Progenitor cell of endocrine pancreas (in vitro differentiated cells): ENCODE measurements around the gene KHDC4. TPM values are rescaled to one million over a fixed set of nuclear protein-coding genes. Genes with fewer than 3 reads are reported as not detected.
A peak's percentile ranks its signal among the peaks of the same experiment; 100 is the strongest.

Experiments used
- DNase-seq: peaks from one replicate; pipeline ENCODE4 v3.0.0; 2021; ENCODE audit warnings: low spot score; ENCODE audit not compliant: unreplicated experiment
- H3K27ac Mint-ChIP-seq: 2 replicates; pipeline ENCODE4 v1.8.0; 2021; ENCODE audit warnings: mild to moderate bottlenecking, moderate library complexity, mixed read lengths
- H3K27me3 Mint-ChIP-seq: 2 replicates; pipeline ENCODE4 v1.8.0; 2021; ENCODE audit warnings: mixed read lengths
- H3K36me3 Mint-ChIP-seq: 2 replicates; pipeline ENCODE4 v1.8.0; 2022; ENCODE audit warnings: mixed read lengths; ENCODE audit not compliant: insufficient read depth
- H3K4me1 Mint-ChIP-seq: 2 replicates; pipeline ENCODE4 v1.8.0; 2021; ENCODE audit warnings: low read depth, mixed read lengths
- H3K4me3 Mint-ChIP-seq: 2 replicates; pipeline ENCODE4 v1.8.0; 2021; ENCODE audit warnings: low read depth, mild to moderate bottlenecking, moderate library complexity, mixed read lengths
- H3K9me3 Mint-ChIP-seq: 2 replicates; pipeline ENCODE4 v1.8.0; 2021; ENCODE audit warnings: low read depth, mixed read lengths
- total RNA-seq: library from RNA; stranded (reverse); gene quantifications from 2 replicates; pipeline ENCODE4 v1.2.1, GENCODE V29; 2021
- TF ChIP-seq, protein P1 (sequence below): fragments of 200-600 bp; sonication (generic); IDR thresholded peaks from one replicate; pipeline ENCODE4 v1.5.0; 2021; ENCODE audit warnings: antibody characterized with exemption, mild to moderate bottlenecking; ENCODE audit not compliant: unreplicated experiment

KHDC4 gene
- total RNA-seq, 1 donor from 2014 or later, result 67.6 TPM

DNA sequence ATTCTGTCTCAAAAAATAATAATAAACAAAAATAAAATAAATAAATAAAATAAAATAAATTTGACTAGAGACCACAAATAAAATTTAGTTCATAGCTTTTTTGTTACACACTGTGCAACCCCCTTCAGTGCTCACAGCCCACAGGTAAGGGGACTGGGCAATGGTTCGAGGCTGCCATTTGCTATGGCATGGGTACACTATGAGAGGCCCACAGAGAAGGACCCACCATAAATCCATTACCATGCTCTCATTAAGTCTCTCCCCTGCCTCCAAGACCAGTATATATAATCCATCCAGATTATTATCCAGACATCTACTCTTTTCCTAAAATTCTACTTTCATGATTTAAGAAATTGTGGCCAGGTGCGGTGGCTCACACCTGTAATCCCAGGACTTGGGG is 14.4 kb downstream of the KHDC4 start:
- peaks cover 37% of the 10 kb centered on the region for H3K36me3 Mint-ChIP-seq
- no peaks in the 10 kb centered on the region for H3K27me3 Mint-ChIP-seq
- no peak for DNase-seq
- TF ChIP-seq, protein P1, sequence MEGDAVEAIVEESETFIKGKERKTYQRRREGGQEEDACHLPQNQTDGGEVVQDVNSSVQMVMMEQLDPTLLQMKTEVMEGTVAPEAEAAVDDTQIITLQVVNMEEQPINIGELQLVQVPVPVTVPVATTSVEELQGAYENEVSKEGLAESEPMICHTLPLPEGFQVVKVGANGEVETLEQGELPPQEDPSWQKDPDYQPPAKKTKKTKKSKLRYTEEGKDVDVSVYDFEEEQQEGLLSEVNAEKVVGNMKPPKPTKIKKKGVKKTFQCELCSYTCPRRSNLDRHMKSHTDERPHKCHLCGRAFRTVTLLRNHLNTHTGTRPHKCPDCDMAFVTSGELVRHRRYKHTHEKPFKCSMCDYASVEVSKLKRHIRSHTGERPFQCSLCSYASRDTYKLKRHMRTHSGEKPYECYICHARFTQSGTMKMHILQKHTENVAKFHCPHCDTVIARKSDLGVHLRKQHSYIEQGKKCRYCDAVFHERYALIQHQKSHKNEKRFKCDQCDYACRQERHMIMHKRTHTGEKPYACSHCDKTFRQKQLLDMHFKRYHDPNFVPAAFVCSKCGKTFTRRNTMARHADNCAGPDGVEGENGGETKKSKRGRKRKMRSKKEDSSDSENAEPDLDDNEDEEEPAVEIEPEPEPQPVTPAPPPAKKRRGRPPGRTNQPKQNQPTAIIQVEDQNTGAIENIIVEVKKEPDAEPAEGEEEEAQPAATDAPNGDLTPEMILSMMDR, result no peak
- no peaks in the 10 kb centered on the region for H3K4me1 Mint-ChIP-seq
- no peak overlapping the region for H3K27ac Mint-ChIP-seq
- no peaks in the 10 kb centered on the region for H3K9me3 Mint-ChIP-seq
- H3K4me3 Mint-ChIP-seq, result no peak overlapping the region

DNA sequence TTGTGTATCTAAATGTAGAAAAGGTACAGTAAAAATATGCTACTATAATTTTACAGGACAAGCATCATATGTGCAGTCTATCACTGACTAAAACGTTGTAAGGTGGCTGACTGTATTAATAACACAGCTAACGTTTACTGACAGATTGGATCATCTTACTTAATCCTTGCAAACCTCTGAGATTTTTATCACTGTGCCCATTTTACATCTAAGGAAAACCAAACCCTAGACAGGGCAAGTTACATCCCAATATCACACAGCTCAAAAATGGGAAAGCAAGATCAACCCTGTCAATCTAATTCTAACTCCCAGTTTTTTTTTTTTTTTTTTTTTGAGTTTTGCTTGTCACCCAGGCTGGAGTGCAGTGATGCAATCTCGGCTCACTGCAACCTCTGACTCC is 15.6 kb downstream of the KHDC4 start:
- H3K4me3 Mint-ChIP-seq, result no peak overlapping the region
- no peak overlapping the region for H3K27ac Mint-ChIP-seq
- H3K9me3 Mint-ChIP-seq, result no peaks in the 10 kb centered on the region
- H3K4me1 Mint-ChIP-seq, result no peaks in the 10 kb centered on the region
- TF ChIP-seq, protein P1, result no peak
- no peak for DNase-seq
- H3K36me3 Mint-ChIP-seq, result peaks cover 40% of the 10 kb centered on the region
- H3K27me3 Mint-ChIP-seq, result no peaks in the 10 kb centered on the region

DNA sequence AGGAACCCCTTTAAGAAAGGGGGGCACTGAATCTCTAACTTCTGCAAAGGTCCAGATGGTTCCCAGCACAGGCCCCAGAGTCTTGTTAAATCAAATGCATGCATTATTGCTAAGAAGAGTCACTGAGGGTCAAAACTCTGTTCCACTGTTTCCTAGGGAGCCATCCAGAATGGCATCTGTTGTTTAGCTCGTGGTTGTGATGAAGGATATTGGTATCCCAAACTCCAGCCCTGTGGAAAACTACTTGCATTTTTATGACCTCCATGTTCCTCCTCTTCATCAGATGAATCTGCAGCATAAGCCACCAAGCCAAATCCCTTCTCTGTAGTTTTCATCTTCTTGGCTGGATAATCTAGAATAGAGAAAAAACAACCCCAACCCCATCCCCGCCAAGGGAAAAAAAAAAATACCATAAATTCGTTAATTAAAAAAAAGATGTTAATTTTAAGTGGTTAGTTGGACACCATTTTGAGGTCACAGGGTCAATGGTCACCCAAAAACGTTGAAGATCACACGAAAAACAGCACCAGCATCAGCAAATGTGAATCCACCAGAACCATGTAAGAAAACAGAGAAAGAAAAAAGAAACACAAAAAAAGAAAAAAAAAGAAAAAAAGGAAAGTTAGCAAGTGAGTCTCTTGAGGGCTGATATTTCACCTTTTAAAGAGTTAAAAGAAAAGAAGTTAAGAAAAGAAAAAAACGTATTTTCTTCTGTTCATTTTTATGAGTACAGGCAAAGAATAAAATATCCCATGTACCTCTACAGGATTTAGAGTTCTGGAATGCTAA is 20.1 kb downstream of the KHDC4 start:
- no peaks in the 10 kb centered on the region for H3K9me3 Mint-ChIP-seq
- H3K4me1 Mint-ChIP-seq, result peaks cover 16% of the 10 kb centered on the region
- no peak overlapping the region for H3K27ac Mint-ChIP-seq
- no peak for DNase-seq
- H3K4me3 Mint-ChIP-seq, result no peak overlapping the region
- peaks cover 30% of the 10 kb centered on the region for H3K36me3 Mint-ChIP-seq
- TF ChIP-seq, protein P1, result no peak
- H3K27me3 Mint-ChIP-seq, result no peaks in the 10 kb centered on the region

DNA sequence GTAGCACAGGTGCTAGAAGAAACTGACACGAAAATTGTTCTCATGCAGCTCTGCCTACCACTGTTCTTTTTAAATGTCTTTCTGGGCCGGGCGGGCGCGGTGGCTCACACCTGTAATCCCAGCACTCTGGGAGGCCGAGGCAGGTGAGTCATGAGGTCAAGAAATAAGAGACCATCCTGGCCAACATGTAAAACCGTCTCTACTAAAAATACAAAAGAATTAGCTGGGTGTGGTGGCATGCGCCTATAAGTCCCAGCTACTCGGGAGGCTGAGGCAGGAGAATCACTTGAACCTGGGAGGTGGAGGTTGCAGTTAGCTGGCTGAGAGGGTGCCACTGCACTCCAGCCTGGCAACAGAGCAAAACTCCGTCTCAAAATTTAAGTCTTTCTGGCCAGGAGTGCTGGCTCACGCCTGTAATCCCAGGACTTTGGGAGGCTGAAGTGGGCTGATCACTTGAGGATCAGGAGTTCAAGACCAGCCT is 22.1 kb downstream of the KHDC4 start:
- Mint-ChIP-seq H3K27me3 (no peaks in the 10 kb centered on the region), H3K27ac (peak overlapping the region; percentile 91)

DNA sequence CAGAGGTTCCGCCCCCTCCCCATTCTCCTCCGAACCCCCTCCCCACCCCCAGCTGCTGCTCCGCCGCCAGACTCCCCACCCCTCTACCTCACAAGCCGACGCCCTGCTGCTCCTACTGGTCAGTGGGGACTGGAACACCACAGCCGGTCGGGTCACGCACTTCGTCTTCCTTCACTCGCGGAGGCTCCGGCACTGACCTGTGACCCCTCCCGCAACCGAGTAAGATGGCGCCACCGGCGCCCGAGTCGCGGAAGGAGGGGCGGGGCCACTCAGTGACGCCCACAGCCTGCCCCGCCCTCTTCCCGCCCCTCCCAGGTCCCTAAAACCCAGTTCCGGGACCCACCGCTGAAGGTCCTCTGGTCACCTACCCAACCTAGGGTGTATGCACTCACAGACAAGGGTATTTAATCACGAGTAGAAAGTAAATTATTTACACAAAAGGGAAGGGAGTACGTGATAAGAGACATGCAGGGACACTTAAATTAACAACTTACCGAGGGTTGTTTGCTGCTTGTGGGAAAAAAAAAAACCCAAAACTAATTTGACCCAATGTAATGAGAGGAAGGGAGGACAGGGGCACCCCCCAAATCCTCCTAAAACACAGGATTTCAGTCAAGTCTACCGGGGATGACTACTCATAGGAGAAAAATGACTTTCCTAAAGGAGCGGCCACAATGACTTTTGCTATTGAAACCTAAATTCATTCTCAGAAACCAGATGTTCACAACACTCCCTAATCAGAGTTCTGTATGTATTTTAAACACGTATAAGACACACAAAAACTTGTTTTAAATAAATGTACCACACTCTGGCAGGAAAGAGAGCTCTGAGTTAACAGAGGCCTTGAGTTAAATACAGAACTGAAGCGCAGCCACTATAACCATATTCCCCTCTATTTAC is 22.8 kb downstream of the KHDC4 start, which contains the start of gene RIT1:
TSS of gene RIT1 (minus strand) at position 194 of the 900 bp plus-strand sequence. CDS start 588 bp downstream, outside the sequence.
- Mint-ChIP-seq H3K27me3 (no peaks in the 10 kb centered on the region), H3K4me3 (peak within 1 kb of the TSS; percentile 92), H3K9me3 (no peaks in the 10 kb centered on the region), H3K27ac (peak within 1 kb of the TSS; percentile 91), H3K4me1 (peaks cover 16% of the 10 kb centered on the region), H3K36me3 (peaks cover 16% of the 10 kb centered on the region)
- TF ChIP-seq, protein P1, result peak; percentile 11
- peak; percentile 76 for DNase-seq

More for the DNA sequence above, 22.1 kb downstream of the KHDC4 start:
- H3K36me3 Mint-ChIP-seq, result peaks cover 23% of the 10 kb centered on the region
- TF ChIP-seq, protein P1, result no peak
- no peaks in the 10 kb centered on the region for H3K9me3 Mint-ChIP-seq
- H3K4me1 Mint-ChIP-seq, result peaks cover 16% of the 10 kb centered on the region
- DNase-seq, result no peak
- H3K4me3 Mint-ChIP-seq, result peak overlapping the region; percentile 92
